Nephron (organoid): ENCODE results near the gene TNS3.

Source experiments
- H3K27ac Mint-ChIP-seq, 3 experiments: 2 replicates each; pipeline ENCODE4 v1.8.0; 2020; ENCODE audit warnings: mixed read lengths in 3 of 3, mild to moderate bottlenecking in 2 of 3, moderate library complexity in 1 of 3
- H3K27me3 Mint-ChIP-seq: 2 replicates; pipeline ENCODE4 v1.8.0; 2021; ENCODE audit warnings: low read depth, mild to moderate bottlenecking, moderate library complexity, mixed read lengths
- H3K36me3 Mint-ChIP-seq: 2 replicates; pipeline ENCODE4 v1.8.0; 2020; ENCODE audit warnings: low read depth, mixed read lengths
- H3K4me1 Mint-ChIP-seq: 2 replicates; pipeline ENCODE4 v1.8.0; 2020; ENCODE audit warnings: mixed read lengths
- H3K4me3 Mint-ChIP-seq, 3 experiments: 2 replicates each; pipeline ENCODE4 v1.8.0; 2020; ENCODE audit warnings: mild to moderate bottlenecking in 3 of 3, mixed read lengths in 3 of 3, moderate library complexity in 2 of 3
- H3K9me3 Mint-ChIP-seq: 2 replicates; pipeline ENCODE4 v1.8.0; 2020; ENCODE audit warnings: mixed read lengths
- TF ChIP-seq, protein P1 (sequence below), 3 experiments: fragments of 200-600 bp; sonication (generic); IDR thresholded peaks; one replicate each; pipeline ENCODE4 v1.5.0; 2021; ENCODE audit warnings: antibody characterized with exemption in 3 of 3; ENCODE audit not compliant: unreplicated experiment in 3 of 3

The TNS3 gene

DNA sequence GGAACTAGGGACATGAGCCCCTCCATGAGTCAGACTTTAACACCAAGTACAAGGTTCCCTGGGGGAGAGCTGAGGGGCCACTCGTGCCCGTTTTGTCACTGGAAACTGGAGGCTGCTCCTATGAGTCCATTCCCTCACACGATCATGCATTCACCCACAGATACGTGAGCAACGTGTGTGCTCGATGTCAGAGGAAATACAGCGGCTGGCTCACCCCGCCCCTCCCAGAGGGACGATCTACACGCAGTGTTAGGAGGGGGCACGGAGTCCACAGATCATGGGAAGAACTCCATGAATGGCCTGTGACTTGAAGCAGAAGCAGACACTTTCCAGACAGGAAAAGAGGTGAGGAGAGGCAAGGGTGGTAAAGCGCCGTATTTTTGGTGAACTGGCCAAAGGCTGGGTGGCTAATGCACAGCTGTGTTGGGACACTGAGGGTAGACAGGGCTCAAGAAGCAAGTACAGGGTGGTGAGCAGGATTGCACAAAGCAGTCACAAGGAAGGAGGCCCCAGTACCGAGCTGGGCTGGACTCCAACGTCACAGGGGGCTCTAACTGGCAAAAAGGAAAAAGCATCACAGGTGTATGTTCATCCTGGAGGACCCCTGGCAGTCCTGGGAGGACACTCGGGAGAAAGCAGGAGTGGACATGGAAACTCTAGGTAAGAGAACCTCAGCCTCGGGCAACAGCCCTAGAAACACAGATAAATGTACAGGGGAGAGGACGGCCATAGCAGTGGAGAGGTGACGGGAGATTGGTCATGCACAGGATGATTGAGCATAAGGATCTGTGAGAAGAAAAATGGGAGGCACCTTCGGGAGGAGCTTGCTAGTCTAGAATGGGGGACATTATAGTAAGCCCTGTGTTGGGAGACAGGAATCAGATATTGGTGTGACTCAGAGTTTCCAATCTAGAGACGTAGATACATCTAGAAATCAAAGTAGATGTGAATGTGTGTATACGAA lies 41.2 kb downstream of the TNS3 start:
- peak overlapping the region; percentile 87 to 98 (median 87) for H3K27ac Mint-ChIP-seq
- TF ChIP-seq, protein P1, sequence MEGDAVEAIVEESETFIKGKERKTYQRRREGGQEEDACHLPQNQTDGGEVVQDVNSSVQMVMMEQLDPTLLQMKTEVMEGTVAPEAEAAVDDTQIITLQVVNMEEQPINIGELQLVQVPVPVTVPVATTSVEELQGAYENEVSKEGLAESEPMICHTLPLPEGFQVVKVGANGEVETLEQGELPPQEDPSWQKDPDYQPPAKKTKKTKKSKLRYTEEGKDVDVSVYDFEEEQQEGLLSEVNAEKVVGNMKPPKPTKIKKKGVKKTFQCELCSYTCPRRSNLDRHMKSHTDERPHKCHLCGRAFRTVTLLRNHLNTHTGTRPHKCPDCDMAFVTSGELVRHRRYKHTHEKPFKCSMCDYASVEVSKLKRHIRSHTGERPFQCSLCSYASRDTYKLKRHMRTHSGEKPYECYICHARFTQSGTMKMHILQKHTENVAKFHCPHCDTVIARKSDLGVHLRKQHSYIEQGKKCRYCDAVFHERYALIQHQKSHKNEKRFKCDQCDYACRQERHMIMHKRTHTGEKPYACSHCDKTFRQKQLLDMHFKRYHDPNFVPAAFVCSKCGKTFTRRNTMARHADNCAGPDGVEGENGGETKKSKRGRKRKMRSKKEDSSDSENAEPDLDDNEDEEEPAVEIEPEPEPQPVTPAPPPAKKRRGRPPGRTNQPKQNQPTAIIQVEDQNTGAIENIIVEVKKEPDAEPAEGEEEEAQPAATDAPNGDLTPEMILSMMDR (IDR thresholded peaks at IDR 0.05; ENCODE audit: unreplicated experiment in 3 of 3) = no peak
- peaks cover 10% of the 10 kb centered on the region for H3K36me3 Mint-ChIP-seq
- H3K27me3 Mint-ChIP-seq = peaks cover 14% of the 10 kb centered on the region
- H3K9me3 Mint-ChIP-seq = no peaks in the 10 kb centered on the region
- peaks cover 48% of the 10 kb centered on the region for H3K4me1 Mint-ChIP-seq
- H3K4me3 Mint-ChIP-seq = no peak overlapping the region

DNA sequence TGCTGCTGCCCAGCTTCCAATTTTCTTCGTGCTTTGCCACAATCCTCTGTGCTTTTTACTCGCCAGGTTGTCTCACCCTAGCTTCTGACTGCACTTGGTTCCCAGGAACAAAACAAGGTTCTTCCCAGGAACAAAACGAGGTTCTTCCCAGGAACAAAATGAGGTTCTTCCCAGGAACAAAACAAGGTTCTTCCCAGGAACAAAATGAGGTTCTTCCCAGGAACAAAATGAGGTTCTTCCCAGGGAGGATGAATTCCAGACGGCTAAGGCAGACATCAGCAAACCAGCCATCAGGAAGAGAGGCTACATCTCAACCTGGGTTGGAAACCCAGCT lies 41.9 kb downstream of the TNS3 start:
- Mint-ChIP-seq H3K4me3 (peak overlapping the region in 1 of 3 experiments; percentile 79), H3K9me3 (no peaks in the 10 kb centered on the region), H3K27ac (peak overlapping the region; percentile 87 to 98 (median 87)), H3K27me3 (peaks cover 14% of the 10 kb centered on the region), H3K36me3 (peaks cover 10% of the 10 kb centered on the region), H3K4me1 (peaks cover 54% of the 10 kb centered on the region)
- TF ChIP-seq, protein P1 (IDR thresholded peaks at IDR 0.05; ENCODE audit: unreplicated experiment in 3 of 3) = no peak

DNA sequence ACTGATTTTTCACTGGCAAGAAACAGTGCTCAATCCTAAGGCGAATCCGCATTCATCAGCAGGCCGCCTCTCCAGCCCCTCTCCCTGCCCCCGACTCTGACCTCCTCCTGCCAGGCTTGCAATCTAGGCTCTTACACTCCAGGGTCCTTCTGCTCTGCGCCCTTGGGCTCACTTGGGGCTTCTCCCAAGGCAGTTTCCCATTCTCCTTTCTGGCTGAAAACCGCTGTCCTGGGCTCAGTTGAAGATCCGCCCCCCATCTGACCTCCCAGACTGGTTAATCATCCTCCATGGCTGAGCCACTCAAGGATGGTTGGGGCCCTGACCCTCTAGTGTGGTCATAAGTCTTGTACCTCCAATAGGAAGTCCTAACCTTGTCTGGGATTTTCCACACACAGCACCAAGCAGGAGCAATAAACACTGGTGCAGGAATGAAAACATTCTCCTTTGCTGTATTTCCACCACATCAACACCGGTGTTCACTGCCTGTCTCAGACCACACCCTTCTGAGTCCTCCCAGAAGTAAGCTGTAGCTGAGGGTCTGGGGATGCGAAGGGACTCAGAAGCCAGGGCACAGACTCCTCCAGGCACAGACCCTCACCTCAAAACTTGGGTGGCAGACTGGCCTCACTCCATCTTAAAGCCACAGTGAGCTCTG lies 42.4 kb downstream of the TNS3 start:
- H3K4me1 Mint-ChIP-seq = peaks cover 59% of the 10 kb centered on the region
- H3K27ac Mint-ChIP-seq = peak overlapping the region; percentile 87 to 98 (median 87)
- H3K9me3 Mint-ChIP-seq = no peaks in the 10 kb centered on the region
- H3K27me3 Mint-ChIP-seq = peaks cover 14% of the 10 kb centered on the region
- peaks cover 10% of the 10 kb centered on the region for H3K36me3 Mint-ChIP-seq
- peak overlapping the region; percentile 59 to 79 (median 77) for H3K4me3 Mint-ChIP-seq
- TF ChIP-seq, protein P1 (IDR thresholded peaks at IDR 0.05; ENCODE audit: unreplicated experiment in 3 of 3) = no peak

DNA sequence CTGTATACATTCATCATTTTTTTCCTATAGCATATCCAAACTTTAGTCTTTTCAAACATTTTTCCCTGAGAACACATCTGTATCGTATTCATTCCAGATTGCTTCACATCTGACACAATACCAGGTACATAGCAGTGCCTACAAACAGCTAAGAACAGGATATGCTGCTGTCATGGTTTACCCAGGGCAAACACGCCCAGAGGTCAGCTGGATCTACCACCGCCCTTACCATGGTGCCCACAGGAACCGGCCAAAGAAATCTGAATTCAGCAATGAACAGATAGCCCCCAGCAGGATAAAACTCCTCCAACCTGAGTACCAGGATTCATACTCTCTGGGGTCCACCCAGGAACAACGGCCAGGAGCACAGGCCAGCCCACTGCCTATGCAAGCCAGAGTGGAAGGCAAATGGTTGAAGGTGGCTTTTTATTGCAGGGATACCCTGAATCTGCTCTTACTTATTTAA lies 43.0 kb downstream of the TNS3 start:
- Mint-ChIP-seq H3K9me3 (no peaks in the 10 kb centered on the region), H3K27me3 (peaks cover 14% of the 10 kb centered on the region), H3K27ac (peak overlapping the region; percentile 87 to 98 (median 87)), H3K36me3 (peaks cover 10% of the 10 kb centered on the region), H3K4me3 (peak overlapping the region; percentile 51 to 69 (median 68)), H3K4me1 (peaks cover 63% of the 10 kb centered on the region)
- TF ChIP-seq, protein P1 (IDR thresholded peaks at IDR 0.05; ENCODE audit: unreplicated experiment in 3 of 3) = no peak

DNA sequence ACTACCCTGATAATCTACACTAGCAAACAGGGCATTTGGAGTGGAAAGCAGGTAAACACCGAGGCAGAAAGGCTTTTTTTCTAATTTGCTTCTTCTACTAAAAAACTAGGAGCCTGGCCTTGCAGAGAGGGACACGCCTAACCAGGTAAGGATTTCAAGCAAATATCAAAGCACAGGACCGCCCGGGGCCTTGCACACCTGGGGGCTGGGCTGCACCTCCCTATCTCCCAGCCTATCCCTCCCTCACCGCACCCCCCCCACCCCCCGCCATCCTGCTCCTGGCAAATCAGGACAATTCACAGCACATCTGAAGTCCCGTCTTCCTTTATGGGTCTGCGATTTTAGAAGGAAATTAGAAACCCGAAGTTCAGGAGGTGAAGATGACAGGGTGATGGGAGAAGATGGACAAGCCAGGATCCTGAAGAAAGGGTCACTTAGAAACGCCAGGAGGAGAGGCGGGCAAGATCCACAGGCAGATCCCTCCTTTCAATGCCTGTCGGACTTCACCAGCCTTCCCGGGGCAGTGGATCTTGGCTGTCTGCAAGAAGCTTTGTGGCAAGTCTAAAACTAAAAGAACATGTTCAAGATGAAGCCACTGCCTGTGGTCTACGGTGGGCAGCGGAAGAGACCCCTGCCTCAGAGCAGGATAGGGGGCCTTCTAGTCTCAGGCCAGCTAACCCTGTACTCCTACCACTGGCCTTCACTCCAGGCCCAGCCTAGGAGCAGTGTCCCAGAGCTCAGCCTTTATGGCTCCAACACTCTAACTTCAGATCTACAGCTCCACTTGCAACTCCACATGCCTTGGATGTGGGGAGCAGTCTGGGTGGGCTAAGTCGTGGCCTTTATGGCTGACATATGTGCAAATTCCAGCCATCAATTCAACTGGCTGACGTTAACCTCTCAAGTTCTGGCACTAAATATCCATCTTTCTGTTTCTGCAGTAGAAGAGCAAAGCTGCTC lies 43.9 kb downstream of the TNS3 start:
- peaks cover 14% of the 10 kb centered on the region for H3K27me3 Mint-ChIP-seq
- H3K4me1 Mint-ChIP-seq = peaks cover 63% of the 10 kb centered on the region
- peak overlapping the region; percentile 87 to 98 (median 87) for H3K27ac Mint-ChIP-seq
- H3K9me3 Mint-ChIP-seq = no peaks in the 10 kb centered on the region
- TF ChIP-seq, protein P1 (IDR thresholded peaks at IDR 0.05; ENCODE audit: unreplicated experiment in 3 of 3) = no peak
- peaks cover 8% of the 10 kb centered on the region for H3K36me3 Mint-ChIP-seq
- peak overlapping the region; percentile 79 to 91 (median 90) for H3K4me3 Mint-ChIP-seq
